Measurements from ENCODE around the gene USP4. TPM values are rescaled to one million over a fixed set of nuclear protein-coding genes. Genes with fewer than 3 reads are reported as not detected.
A peak's percentile ranks its signal among the peaks of the same experiment; 100 is the strongest.

USP4 gene
- total and polyA plus RNA-seq, 8 donors: 17.7 to 37.1 (median 22.9) TPM

GRCh38 chr3:49298511-49298910, 41.3 kb downstream of the USP4 start:
- no peak for TF ChIP-seq CTCF (IDR thresholded peaks at IDR 0.05)
- no peak overlapping the region for H3K27ac ChIP-seq
- no peak for ATAC-seq
- no peaks in the 10 kb centered on the region for H3K27me3 ChIP-seq
- H3K4me1 ChIP-seq: peaks cover 0 to 6% (median 0%) of the 10 kb centered on the region in 3 donors
- intact Hi-C loops (cut with DNase I): no loop called here
- H3K36me3 ChIP-seq: peaks cover 0 to 44% (median 23%) of the 10 kb centered on the region in 3 donors
- no peak for DNase-seq
- WGBS, 2 donors: 88 to 90% methylated on average over 7 of the region's 7 CpGs
- no peaks in the 10 kb centered on the region for H3K9me3 ChIP-seq
- no peak for FAIRE-seq
- no peak overlapping the region for H3K4me3 ChIP-seq

- DNase-seq: no peak
- peak overlapping the region in 1 of 4 donors; percentile 2 for H3K27ac ChIP-seq
- TF ChIP-seq CTCF (IDR thresholded peaks at IDR 0.05): no peak
- 90 to 92% methylated on average over 2 of the region's 2 CpGs for WGBS, 2 donors
- intact Hi-C loops (cut with DNase I): no loop called here
- H3K4me1 ChIP-seq: peaks cover 0 to 6% (median 0%) of the 10 kb centered on the region in 3 donors
- no peak for FAIRE-seq
- peak in 3 of 4 donors; percentile 17 to 56 (median 31) for ATAC-seq
- no peak overlapping the region for H3K4me3 ChIP-seq
- no peaks in the 10 kb centered on the region for H3K27me3 ChIP-seq
- peaks cover 0 to 57% (median 23%) of the 10 kb centered on the region in 3 donors for H3K36me3 ChIP-seq
- no peaks in the 10 kb centered on the region for H3K9me3 ChIP-seq
Measured at GRCh38 chr3:49296781-49297411, 43.0 kb downstream of the USP4 start.

GRCh38 chr3:49295489-49296058, 44.3 kb downstream of the USP4 start:
- intact Hi-C loops (cut with DNase I): no loop called here
- Histone ChIP-seq H3K4me1 (peaks cover 0 to 1% (median 0%) of the 10 kb centered on the region in 3 donors), H3K9me3 (no peaks in the 10 kb centered on the region), H3K27me3 (no peaks in the 10 kb centered on the region), H3K27ac (no peak overlapping the region), H3K4me3 (no peak overlapping the region), H3K36me3 (peaks cover 0 to 59% (median 16%) of the 10 kb centered on the region in 3 donors)
- FAIRE-seq (no peak), DNase-seq (no peak), ATAC-seq (peak; percentile 38 to 76 (median 68))
- peak; percentile 12 to 42 (median 26) for TF ChIP-seq CTCF (IDR thresholded peaks at IDR 0.05)
- WGBS, 2 donors: 71 to 76% methylated on average over 11 of the region's 11 CpGs

- ATAC-seq (no peak), FAIRE-seq (no peak)
- WGBS, 2 donors: 90 to 94% methylated on average over 8 of the region's 8 CpGs
Measured at GRCh38 chr3:49294343-49294742, 45.5 kb downstream of the USP4 start.

More at GRCh38 chr3:49294343-49294742, 45.5 kb downstream of the USP4 start:
- Histone ChIP-seq H3K27me3 (no peaks in the 10 kb centered on the region), H3K4me1 (no peaks in the 10 kb centered on the region), H3K27ac (no peak overlapping the region), H3K4me3 (no peak overlapping the region), H3K36me3 (peaks cover 0 to 63% (median 18%) of the 10 kb centered on the region in 3 donors), H3K9me3 (no peaks in the 10 kb centered on the region)
- TF ChIP-seq CTCF (IDR thresholded peaks at IDR 0.05): no peak
- no peak for DNase-seq
- intact Hi-C loops (cut with DNase I): no loop called here
